ENCODE measurements around the gene SCOC. TPM values are rescaled to one million over a fixed set of nuclear protein-coding genes. Genes with fewer than 3 reads are reported as not detected.

Gene SCOC
- total and polyA plus RNA-seq, 10 of the 15 experiments (the other 5 are each of a cell fraction or from before 2014, with no cell fraction given): 28.2 to 154 (median 54.0) TPM

DNA sequence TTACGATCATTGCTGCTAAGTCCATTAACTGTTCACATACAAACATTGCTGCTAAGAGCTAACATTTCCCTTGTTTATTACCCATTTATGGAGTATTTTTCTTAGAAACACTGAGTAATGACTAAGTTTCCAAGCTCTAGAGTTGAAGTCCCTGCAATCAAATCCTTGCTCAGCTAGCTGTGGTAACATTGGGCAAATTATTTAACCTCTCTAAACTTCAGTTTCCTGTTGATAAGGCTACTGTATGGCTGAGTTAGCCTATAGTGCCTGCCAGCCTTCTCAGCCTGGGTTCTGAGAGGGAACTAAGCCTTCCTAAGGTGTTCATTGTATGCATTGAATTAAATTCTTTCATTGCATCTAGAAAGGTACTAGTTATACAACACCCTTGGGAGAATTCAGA, 15.2 kb upstream of the SCOC start:
- ChIA-PET CTCF (interaction anchor here (2.1 to 5.9 kb wide), 4 partner anchors 10 to 492 kb away, joined by 31 to 88 read pairs (median 60); partner anchors contain the start of gene SCOC), RAD21 (ENCODE audit: unreplicated experiment) (interaction anchor here (0.6 kb wide), 1 partner anchor 251 kb away, joined by 3 read pairs; no protein-coding TSS in a partner anchor), SMC1A (ENCODE audit: uncharacterized antibody, unreplicated experiment) (interaction anchor here (1.0 to 2.4 kb wide), 2 partner anchors 10 to 16 kb away, joined by 3 to 10 read pairs; no protein-coding TSS in a partner anchor), POLR2A (no interaction called here)
- Histone ChIP-seq H2AFZ (ENCODE audit: control insufficient read depth, low read depth, low read length) (no peak overlapping the region), H3K4me1 (ENCODE audit: control insufficient read depth, insufficient read depth, low read length) (no peaks in the 10 kb centered on the region), H3K27ac (ENCODE audit: control insufficient read depth, insufficient read depth) (no peak overlapping the region), H3K36me3 (ENCODE audit: control insufficient read depth in 2 of 2, insufficient read depth in 2 of 2, low read length in 1 of 2) (no peaks in the 10 kb centered on the region), H4K20me1 (ENCODE audit: control insufficient read depth, insufficient read depth) (no peaks in the 10 kb centered on the region), H3K79me2 (ENCODE audit: control insufficient read depth, insufficient read depth, low read length) (no peaks in the 10 kb centered on the region), H3K4me3 (no peak overlapping the region), H3K27me3 (replicated peaks in 1 of 2; ENCODE audit: control insufficient read depth in 2 of 2, insufficient read depth in 2 of 2, low read length in 1 of 2) (no peaks in the 10 kb centered on the region), H3K9ac (ENCODE audit: control insufficient read depth, insufficient read depth, low read length) (no peak overlapping the region), H3K4me2 (ENCODE audit: control insufficient read depth, insufficient read depth) (no peak overlapping the region), H3K9me3 (replicated peaks; ENCODE audit: control insufficient read depth, insufficient read depth, low read length) (no peaks in the 10 kb centered on the region)
- no peak for FAIRE-seq
- TF ChIP-seq MXI1 (IDR thresholded peaks at IDR 0.05; ENCODE audit: low read depth, low read length) (no peak), HDAC6 (IDR thresholded peaks at IDR 0.05; ENCODE audit: unreplicated experiment) (no peak), EP300 (IDR thresholded peaks at IDR 0.05; ENCODE audit: borderline replicate concordance in 1 of 2, control insufficient read depth in 1 of 2, low read depth in 2 of 2, low read length in 2 of 2) (no peak)
- in situ Hi-C loops (cut with MboI): loop anchor here (5.0 kb wide), 1 partner anchor 254 kb away; no protein-coding TSS in a partner anchor
- no peak for ATAC-seq
- BruUV-seq (replicated peaks): no TSS peak
- DNase-seq (ENCODE audit: low read depth, low spot score): no peak
- intact Hi-C loops (cut with micrococcal nuclease; ENCODE audit: unreplicated experiment): no loop called here
- WGBS (ENCODE audit: insufficient coverage, insufficient replicate concordance, low lambda C conversion rate, missing lambda C conversion rate): 0% methylated on average over 1 of the region's 1 CpG

DNA sequence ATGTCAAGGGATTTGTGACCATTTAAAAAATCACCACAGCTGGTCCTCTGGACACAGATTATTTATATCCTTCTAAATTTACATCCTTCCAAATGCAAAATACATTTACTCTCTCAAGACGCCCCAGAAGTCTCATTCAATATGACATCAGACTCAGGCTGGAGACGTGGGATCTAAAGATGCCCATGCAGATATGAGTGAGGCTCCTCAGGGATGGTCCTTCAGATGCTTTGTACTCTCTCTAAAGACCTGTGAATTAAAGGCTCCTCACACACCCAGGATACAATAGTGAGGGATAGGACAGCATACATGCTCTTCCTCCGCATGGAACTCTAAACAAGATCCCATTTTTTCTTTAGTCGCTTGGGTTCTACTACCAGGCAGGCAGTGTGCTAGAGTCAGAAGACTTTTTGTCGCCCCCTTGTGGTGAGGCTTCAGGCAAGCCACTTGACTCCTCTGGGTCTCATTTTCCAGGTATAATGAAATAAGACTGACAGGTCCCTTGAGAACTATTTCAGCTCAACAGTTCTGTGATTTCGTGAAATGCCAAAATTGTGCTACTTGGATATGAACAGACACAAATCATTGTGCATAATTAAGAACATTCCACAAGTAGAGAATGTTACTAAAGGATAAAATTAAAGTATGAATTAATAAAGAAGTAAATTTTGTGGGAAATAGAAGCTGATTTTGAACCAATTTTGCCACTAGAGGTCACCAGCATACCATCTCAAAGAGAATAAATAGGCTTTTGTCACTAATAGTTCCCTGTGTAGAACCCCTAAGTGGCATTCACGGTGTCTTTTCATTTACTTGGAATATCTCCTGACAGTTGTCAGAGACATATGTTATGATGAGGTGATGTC, 13.7 kb upstream of the SCOC start:
- 1% methylated on average over 7 of the region's 7 CpGs for WGBS (ENCODE audit: insufficient coverage, insufficient replicate concordance, low lambda C conversion rate, missing lambda C conversion rate)
- ATAC-seq (peak; percentile 100), DNase-seq (ENCODE audit: low read depth, low spot score) (no peak), FAIRE-seq (peak; percentile 86)
- Histone ChIP-seq H3K4me3 (no peak overlapping the region), H3K27ac (ENCODE audit: control insufficient read depth, insufficient read depth) (no peak overlapping the region), H3K27me3 (replicated peaks in 1 of 2; ENCODE audit: control insufficient read depth in 2 of 2, insufficient read depth in 2 of 2, low read length in 1 of 2) (no peaks in the 10 kb centered on the region), H4K20me1 (ENCODE audit: control insufficient read depth, insufficient read depth) (no peaks in the 10 kb centered on the region), H3K4me1 (ENCODE audit: control insufficient read depth, insufficient read depth, low read length) (no peaks in the 10 kb centered on the region), H3K4me2 (ENCODE audit: control insufficient read depth, insufficient read depth) (no peak overlapping the region), H3K9me3 (replicated peaks; ENCODE audit: control insufficient read depth, insufficient read depth, low read length) (no peaks in the 10 kb centered on the region), H3K79me2 (ENCODE audit: control insufficient read depth, insufficient read depth, low read length) (no peaks in the 10 kb centered on the region), H3K9ac (ENCODE audit: control insufficient read depth, insufficient read depth, low read length) (no peak overlapping the region), H2AFZ (ENCODE audit: control insufficient read depth, low read depth, low read length) (no peak overlapping the region), H3K36me3 (ENCODE audit: control insufficient read depth in 2 of 2, insufficient read depth in 2 of 2, low read length in 1 of 2) (no peaks in the 10 kb centered on the region)
- BruUV-seq (replicated peaks): no TSS peak
- POLR2A ChIA-PET: interaction anchor here (0.6 to 1.4 kb wide), 2 partner anchors 14 to 304 kb away, joined by 3 to 4 read pairs; partner anchors contain the start of gene SCOC
- CTCF ChIA-PET: interaction anchor here (0.6 to 5.9 kb wide), 52 partner anchors 9 to 757 kb away, joined by 3 to 88 read pairs (median 4); partner anchors contain the start of genes CLGN, ELMOD2 and SCOC
- RAD21 ChIA-PET (ENCODE audit: unreplicated experiment): interaction anchor here (0.8 to 5.0 kb wide), 15 partner anchors 9 to 526 kb away, joined by 3 to 28 read pairs (median 5); partner anchors contain the start of gene SCOC
- in situ Hi-C loops (cut with MboI) (loop anchor here (5.0 kb wide), 2 partner anchors 253 to 493 kb away; no protein-coding TSS in a partner anchor), intact Hi-C loops (cut with micrococcal nuclease; ENCODE audit: unreplicated experiment) (loop anchor here (1.0 kb wide), 3 partner anchors 251 to 492 kb away; no protein-coding TSS in a partner anchor)
- SMC1A ChIA-PET (ENCODE audit: uncharacterized antibody, unreplicated experiment): interaction anchor here (0.7 to 3.4 kb wide), 28 partner anchors 9 to 757 kb away, joined by 3 to 39 read pairs (median 4); partner anchors contain the start of gene SCOC
- TF ChIP-seq STAT3 (IDR thresholded peaks at IDR 0.05; ENCODE audit: low read depth, low read length): no peak
- TF ChIP-seq, protein P1, sequence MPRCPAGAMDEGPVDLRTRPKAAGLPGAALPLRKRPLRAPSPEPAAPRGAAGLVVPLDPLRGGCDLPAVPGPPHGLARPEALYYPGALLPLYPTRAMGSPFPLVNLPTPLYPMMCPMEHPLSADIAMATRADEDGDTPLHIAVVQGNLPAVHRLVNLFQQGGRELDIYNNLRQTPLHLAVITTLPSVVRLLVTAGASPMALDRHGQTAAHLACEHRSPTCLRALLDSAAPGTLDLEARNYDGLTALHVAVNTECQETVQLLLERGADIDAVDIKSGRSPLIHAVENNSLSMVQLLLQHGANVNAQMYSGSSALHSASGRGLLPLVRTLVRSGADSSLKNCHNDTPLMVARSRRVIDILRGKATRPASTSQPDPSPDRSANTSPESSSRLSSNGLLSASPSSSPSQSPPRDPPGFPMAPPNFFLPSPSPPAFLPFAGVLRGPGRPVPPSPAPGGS (IDR thresholded peaks at IDR 0.05; ENCODE audit: borderline replicate concordance, insufficient read depth, low read depth, low read length, poor library complexity, severe bottlenecking): no peak
- TF ChIP-seq ETV6 (conservative IDR thresholded peaks at IDR 0.05 in 1 of 2, IDR thresholded peaks at IDR 0.05 in 1 of 2; ENCODE audit: borderline replicate concordance in 1 of 2, low read depth in 1 of 2): no peak
- TF ChIP-seq, protein P2, sequence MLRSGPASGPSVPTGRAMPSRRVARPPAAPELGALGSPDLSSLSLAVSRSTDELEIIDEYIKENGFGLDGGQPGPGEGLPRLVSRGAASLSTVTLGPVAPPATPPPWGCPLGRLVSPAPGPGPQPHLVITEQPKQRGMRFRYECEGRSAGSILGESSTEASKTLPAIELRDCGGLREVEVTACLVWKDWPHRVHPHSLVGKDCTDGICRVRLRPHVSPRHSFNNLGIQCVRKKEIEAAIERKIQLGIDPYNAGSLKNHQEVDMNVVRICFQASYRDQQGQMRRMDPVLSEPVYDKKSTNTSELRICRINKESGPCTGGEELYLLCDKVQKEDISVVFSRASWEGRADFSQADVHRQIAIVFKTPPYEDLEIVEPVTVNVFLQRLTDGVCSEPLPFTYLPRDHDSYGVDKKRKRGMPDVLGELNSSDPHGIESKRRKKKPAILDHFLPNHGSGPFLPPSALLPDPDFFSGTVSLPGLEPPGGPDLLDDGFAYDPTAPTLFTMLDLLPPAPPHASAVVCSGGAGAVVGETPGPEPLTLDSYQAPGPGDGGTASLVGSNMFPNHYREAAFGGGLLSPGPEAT (IDR thresholded peaks at IDR 0.05; ENCODE audit: low read depth): no peak
- TF ChIP-seq RFX5 (IDR thresholded peaks at IDR 0.05; ENCODE audit: low read depth, low read length): no peak
- no peak for TF ChIP-seq CBX3 (IDR thresholded peaks at IDR 0.05; ENCODE audit: borderline replicate concordance, low read depth)

All from GM12878 (cell line).